Heart left ventricle (tissue), 13 donors: Measurements from ENCODE around the gene BST1.

ENCODE experiments used
- POLR2A ChIP-seq, 2 donors: fragments of 450-650 bp; IDR thresholded peaks; one replicate each; pipeline ENCODE4 v1.6.1; 2017; ENCODE audit warnings: antibody characterized with exemption in 2 of 2, mild to moderate bottlenecking in 2 of 2, moderate library complexity in 2 of 2
- TF ChIP-seq, protein P1 (sequence below), 12 donors: fragments of 200-600 bp; sonication (generic) in 4 of 12; IDR thresholded peaks; one replicate each; pipeline versions ENCODE4 v1.5.0 to v1.8.0; 2018 to 2022; ENCODE audit warnings: antibody characterized with exemption in 12 of 12, mild to moderate bottlenecking in 5 of 12
- donor health status: ischemic (EF 13 %, LVEDD 7.1; RV severe dilation, severe dysfunction).
- donor health status: DM: no; HTN: yes; CAD: no.
- donor health status: DM: no; HTN: no; CAD: no.
- donor health status: ischemic (EF 25% LVEDD 6.9; RV normal size, moderate dysfunction).
- donor health status: ischemic (EF 25% LVEDD 5.7; RV mildly dilated, moderate dysfunction).
- donor health status: ischemic (EF 35%, LVEDD 5.7; RV mildly dilated, moderate dysfunction).
- donor health status: nonischemic (EF 11% LVEDD 7.7; RV severe dilation, severe dysfunction).
- donor health status: DM: yes; HTN: yes; CAD: no.
- donor health status: PGD.
- donor health status: ischemic (EF 29% LVEDD 5.4; RV normal size, mild dysfunction).
- donor health status: nonischemic (EF 23%, LVEDD 6.1; RV moderate dilation, normal function).

GRCh38 chr4:15672101-15672500 lies 30.8 kb upstream of the BST1 start:
- TF ChIP-seq, protein P1, sequence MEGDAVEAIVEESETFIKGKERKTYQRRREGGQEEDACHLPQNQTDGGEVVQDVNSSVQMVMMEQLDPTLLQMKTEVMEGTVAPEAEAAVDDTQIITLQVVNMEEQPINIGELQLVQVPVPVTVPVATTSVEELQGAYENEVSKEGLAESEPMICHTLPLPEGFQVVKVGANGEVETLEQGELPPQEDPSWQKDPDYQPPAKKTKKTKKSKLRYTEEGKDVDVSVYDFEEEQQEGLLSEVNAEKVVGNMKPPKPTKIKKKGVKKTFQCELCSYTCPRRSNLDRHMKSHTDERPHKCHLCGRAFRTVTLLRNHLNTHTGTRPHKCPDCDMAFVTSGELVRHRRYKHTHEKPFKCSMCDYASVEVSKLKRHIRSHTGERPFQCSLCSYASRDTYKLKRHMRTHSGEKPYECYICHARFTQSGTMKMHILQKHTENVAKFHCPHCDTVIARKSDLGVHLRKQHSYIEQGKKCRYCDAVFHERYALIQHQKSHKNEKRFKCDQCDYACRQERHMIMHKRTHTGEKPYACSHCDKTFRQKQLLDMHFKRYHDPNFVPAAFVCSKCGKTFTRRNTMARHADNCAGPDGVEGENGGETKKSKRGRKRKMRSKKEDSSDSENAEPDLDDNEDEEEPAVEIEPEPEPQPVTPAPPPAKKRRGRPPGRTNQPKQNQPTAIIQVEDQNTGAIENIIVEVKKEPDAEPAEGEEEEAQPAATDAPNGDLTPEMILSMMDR (IDR thresholded peaks at IDR 0.05): no peak
- TF ChIP-seq POLR2A (IDR thresholded peaks at IDR 0.05): no peak
